SJSA1 (cell line): ENCODE results near the gene GBP7. TPM values are rescaled to one million over a fixed set of nuclear protein-coding genes. Genes with fewer than 3 reads are reported as not detected.

Experiments used
- total RNA-seq: library from RNA; depleted of rRNA; stranded (reverse); fragments of >200 nt; shearing (Covaris generic); gene quantifications from 2 replicates; pipeline ENCODE4 v1.2.3, GENCODE V29; 2014; rRNA removed

Gene GBP7
- total RNA-seq, 1 experiment from 2014 or later = not detected

Other genes starting within 250 kb of the GBP7 start
- gene KYAT3, start 183.4 kb downstream of the GBP7 start, total RNA-seq = 23.6 and 38.8 TPM in 2 replicates
- 12.5 and 17.3 TPM in 2 replicates for gene RBMXL1, start 183.4 kb downstream of the GBP7 start, total RNA-seq
- gene GBP3, start 153.1 kb downstream of the GBP7 start, total RNA-seq = 31.0 and 37.2 TPM in 2 replicates
- 55.8 and 68.0 TPM in 2 replicates for gene GBP1, start 110.8 kb downstream of the GBP7 start, total RNA-seq
- 48.3 and 78.2 TPM in 2 replicates for gene GBP2, start 49.9 kb downstream of the GBP7 start, total RNA-seq
- gene GBP4, start 22.9 kb upstream of the GBP7 start, total RNA-seq = 0.56 and 2.3 TPM in 2 replicates
- 6.4 and 10.4 TPM in 2 replicates for gene GBP5, start 96.9 kb upstream of the GBP7 start, total RNA-seq
- not detected in 2 replicates for gene GBP6, start 188.1 kb upstream of the GBP7 start, total RNA-seq